Measurements from ENCODE around the gene COG7.
"Not testable (repeated sequence)": the region's sequence is repeated elsewhere in the genome, so short reads cannot be mapped to it uniquely, and the experiment has no call there.

COG7 gene

DNA sequence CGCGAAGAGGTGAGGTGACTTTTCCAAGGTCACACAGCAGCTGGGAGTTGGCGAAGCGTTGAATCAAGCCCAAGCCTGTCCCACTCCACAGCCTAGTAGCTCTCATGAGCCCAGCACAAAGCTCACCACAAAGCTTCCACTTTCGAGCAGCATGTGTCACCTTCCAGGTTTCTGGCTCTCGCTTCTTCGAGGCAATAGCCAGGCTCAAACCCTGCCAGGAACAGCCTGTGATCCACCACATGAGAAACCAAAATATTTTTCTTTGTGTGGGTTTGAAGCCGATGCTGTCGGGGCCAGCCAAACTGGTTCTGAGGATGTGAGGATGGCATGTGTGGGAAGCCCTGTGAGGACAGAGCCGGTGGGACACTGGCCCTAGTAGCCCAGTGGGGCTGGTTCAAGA is 68.1 kb downstream of the COG7 start:
- no peak for DNase-seq (ENCODE audit: low spot score)

DNA sequence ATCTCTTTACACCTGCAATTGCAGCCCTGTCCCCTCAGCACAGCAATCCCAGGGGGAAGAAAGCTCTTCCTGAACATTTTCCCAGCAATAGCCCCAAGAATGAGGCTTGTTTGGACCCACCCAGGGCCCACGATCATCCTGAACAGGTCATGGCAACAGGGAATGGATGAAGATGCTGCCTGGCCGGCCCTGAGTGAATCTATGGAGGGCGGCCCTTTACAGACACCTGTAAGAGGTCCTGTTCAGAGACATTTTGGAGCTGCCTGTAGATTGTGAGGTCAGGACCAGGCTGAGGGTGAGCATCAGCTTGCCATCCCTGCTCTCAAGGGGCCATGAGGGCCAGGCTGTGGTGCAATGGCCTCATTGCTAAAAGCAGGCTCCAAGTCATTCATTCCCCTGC is 69.1 kb downstream of the COG7 start:
- DNase-seq (ENCODE audit: low spot score), result no peak

DNA sequence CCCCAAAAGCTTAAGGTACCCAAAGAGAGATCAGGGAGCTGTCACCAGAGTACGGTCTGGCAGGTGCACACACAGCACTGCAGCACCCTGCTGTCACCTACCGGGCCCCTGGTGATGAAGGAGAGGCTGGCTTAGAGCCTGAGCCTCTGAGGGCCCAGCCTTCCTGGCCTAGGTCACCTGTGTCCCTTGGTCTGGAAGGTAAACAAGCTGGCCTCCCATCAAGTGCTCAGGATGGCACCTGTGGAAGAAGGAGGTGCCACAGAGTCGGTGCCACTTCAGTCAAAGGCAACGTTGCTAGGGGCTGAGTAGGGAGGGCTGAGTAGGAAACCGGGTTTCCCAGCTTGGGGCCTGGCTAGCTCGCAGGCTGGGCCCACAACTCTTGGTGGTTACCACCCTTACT is 70.7 kb downstream of the COG7 start:
- no peak for DNase-seq (ENCODE audit: low spot score)

DNA sequence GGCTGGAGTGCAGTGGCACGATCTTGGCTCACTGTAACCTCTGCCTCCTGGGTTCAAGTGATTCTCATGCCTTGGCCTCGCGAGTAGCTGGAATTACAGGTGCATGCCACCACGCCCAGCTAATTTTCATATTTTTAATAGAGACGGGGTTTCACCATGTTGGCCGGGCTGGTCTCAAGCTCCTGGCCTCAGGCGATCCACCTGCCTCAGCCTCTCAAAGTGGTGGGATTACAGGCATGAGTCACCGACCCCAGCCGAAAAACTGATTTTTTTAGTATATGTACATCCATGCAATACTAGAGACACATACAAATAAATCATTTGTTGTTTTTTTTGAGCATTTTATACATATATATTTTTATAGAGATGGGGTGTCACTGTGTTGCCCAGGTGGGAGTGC is 71.3 kb downstream of the COG7 start:
- not testable (repeated sequence) for DNase-seq (ENCODE audit: low spot score)

DNA sequence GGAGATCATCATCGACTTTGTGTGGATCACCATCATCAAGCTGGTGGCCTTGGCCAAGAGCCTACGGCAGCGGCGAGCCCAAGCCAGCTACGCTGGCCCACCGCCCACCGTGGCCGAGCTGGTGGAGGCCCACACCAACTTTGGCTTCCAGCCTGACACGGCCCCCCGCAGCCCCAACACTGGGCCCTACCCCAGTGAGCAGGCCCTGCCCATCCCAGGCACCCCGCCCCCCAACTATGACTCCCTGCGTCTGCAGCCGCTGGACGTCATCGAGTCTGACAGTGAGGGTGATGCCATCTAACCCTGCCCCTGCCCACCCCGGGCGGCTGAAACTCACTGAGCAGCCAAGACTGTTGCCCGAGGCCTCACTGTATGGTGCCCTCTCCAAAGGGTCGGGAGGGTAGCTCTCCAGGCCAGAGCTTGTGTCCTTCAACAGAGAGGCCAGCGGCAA is 72.5 kb downstream of the COG7 start:
- DNase-seq (ENCODE audit: low spot score), result no peak

DNA sequence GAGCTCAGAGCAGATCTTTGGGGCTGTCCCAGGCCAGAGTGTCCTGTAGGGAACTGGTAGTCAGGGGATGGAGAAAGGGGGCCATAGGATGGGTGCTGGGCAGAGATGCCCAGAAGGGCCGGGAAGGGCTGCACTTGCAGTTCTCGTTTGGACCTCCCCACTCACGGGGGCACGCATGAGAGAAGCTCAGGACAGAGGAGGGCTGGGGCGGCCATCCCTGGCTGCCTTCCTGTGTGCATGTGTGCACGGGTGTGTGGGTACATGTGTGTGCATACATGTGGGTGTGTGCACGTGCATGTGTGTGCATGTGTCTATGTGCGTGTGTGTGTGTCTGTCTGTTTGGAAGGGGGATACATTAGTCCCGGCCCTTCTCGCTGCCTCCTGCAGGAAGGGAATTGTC is 73.3 kb downstream of the COG7 start:
- no peak for DNase-seq (ENCODE audit: low spot score)

DNA sequence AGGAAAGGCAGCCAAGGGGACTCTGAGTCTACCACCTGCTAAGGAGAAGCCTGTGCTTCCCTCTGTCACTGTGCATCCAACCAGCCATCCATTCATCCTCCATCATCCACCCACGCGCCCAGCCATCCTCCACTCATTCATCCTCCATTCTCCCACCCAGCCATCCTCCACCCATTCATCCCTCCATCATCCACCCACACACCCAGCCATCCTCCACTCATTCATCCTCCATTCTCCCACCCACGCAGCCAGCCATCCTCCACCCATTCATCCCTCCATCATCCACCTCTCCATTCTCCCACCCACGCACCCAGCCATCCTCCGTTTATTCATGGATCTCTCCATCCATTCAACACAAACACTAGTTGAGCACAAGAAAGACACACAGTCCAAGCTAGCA is 74.1 kb downstream of the COG7 start:
- no peak for DNase-seq (ENCODE audit: low spot score)

DNA sequence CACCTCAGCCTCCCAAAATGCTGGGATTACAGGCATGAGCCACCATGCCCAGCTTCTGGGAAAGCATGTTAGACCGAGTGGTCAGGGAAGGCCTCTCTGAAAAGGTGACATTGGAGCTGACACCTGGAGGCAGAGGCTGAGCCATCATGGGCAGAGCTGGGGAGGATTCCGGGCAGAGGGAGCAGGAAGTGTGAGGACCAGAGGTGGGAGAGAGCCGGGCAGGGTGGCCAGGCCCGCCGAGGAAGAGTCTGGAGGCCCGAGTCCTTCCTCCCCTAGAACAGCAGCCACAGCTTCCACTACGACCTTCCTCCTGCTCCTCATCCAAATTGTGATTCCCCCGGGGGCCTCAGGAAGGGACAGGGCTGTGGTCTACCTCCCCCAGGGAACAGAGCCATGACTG is 74.7 kb downstream of the COG7 start:
- no peak for DNase-seq (ENCODE audit: low spot score)

DNA sequence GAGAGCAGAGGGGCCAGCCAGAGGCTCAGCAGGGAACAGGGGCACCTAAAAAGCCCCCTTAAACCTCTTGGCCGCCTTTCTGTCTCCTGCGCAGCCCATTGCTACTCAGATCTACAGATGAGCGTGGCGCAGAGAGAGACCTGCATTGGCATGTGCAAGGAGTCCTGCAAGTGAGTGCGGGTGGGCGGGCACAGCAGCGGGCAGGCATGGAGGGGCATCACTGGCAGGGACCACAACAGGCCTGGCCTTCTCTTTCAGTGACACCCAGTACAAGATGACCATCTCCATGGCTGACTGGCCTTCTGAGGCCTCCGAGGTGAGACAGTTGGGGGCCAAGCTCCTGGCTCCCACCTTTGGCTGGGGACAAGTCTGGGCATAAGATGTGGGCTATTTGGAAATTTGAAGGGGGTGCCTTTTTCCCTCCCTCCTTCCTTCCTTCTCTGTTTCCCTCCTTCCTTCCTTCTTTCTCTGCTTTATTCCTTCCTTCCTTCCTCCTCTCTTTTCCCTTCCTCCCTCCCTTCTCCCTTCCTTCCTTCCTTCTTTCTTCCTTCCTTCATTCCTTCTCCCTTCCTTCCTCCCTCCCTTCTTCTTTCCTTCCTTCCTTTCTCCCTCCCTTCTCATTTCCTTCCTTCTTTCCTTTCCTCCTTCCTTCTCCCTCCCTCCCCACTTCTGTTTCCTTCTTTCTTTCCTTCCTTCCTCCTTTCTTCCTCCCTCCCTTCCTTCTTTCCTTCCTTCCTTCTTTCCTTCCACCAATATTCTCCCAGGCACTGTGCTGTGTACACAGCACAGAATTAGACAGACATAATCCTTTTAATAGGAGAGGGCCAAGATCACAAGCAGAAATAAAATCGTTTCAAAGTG is 75.7 kb downstream of the COG7 start:
- no peak for DNase-seq (ENCODE audit: low spot score)

DNA sequence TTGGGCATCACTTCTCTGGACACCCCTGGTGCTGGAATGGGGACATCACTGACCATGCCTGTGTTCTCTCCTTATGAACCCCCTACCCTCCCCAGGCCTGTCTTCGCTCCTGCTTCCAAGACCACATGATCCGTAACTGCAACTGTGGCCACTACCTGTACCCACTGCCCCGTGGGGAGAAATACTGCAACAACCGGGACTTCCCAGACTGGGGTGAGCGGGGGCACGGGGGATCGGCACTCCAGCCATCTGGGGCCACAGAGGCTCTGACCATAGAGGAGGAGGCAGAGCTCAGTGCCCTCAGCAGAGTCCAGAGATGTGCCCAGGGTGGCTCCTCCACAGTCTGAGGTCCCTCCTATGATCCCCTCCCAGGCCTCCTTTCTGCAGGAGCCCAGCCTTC is 77.3 kb downstream of the COG7 start:
- DNase-seq (ENCODE audit: low spot score), result no peak

DNA sequence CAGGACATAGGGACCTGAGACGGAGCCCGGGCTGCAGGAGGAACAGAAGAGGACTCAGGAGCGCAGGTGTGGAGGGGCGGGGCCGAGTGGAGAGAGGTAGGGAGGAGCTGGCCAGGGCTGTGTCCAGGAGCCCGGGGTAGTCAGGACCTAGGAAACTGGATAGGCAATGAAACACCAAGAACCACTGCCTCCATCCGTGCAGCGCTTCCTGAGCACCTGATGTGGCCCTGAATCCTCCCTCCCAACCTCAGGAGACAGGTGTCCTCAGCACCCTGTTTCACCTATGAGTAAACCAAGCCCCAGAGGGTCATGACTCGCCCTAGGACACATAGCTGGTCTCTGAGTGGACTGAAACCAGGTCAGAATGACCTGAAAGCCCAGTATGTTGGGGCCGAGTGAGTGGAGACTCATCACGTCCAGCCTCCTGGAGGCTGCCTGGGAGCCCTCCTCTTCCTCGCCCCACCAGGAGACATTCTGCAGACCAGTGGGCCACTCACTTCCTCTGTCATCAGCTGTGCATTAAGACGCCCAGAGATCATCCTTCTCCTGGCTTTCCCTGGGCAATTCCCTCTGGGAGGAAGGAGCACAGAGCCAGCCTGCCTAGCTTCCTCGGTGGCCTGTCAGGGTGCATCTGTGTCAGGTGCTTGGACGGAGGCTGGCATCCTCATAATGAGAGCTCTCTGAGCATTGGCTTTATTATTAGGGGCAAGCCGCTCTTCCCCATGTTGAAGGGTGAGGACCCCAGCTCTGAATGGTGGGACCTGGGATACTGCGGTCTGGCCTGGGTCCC is 78.1 kb downstream of the COG7 start:
- no peak for DNase-seq (ENCODE audit: low spot score)

DNA sequence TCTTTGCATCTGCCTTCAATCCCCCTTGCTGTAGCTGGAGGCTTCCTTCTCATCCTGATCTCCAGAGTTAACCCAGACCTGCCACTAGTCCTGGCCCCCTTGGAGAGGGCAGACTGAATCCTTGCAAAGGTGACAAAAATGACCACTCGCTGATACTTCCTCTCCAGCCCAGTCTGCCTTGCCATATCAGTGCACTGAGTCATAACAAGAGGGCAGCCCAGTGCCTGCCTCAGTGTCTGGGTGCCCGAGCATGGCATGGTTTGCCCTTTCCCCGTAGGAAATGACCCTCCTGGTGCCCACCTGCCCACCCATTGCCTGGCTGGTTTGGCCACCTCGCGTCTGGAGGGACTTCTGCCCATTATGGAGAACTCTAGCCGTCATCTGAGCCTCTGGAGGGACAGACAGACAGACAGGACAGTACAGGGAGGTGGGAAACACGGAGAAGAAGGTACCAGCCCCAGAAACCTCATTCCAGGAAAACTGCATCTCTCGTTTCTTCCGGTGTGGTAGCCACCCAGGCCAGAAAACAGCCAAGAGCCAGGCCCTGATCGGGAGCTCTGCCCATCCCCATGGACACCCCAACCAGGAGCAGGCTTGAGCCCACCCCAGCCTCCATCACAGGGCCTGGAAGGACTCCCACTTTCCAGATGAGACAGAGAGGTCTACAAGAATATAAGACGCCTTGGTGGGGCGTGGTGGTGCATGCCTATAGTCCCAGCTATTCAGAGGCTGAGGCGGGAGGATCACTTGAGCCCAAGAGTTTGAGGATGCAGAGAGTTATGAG is 79.4 kb downstream of the COG7 start:
- DNase-seq (ENCODE audit: low spot score), result no peak

DNA sequence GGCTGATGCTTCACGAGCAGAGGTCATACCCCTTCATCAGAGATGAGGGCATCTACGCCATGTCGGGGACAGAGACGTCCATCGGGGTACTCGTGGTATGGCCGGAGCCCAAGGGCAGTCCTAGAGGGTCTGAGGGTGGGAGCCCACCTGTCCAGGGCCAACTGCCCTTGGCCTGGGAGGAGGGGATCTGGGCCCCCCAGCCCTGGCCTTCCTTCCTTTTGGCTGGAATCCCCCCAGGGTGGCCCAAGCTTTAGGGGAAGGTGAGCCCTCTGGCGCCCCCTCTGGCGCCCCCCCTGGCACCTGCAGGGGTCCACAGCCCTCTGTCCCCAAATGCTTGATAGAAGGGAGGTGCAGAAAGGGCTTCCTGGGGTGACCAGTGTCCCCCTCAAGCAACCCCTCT is 81.6 kb downstream of the COG7 start:
- no peak for DNase-seq (ENCODE audit: low spot score)

DNA sequence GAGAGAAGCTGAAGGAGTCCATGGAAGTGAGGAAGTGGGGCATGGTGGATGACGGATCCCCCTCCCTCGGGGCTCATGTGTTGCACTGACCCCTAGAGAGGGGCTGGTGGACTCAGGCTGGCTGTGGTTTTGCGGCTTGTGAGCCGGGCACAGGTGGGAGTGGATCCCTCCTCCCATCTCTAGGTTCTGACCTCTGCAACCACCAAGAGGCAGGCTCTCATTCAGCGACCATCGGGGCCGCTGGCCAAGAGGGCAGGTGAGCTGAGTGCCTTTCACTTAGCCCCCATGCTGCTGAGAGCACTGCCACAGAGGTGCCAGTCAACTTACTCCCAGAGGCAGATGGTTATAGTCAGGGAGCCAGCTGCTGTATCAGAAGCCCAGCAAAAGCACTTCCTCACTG is 83.6 kb downstream of the COG7 start:
- DNase-seq (ENCODE audit: low spot score), result no peak

DNA sequence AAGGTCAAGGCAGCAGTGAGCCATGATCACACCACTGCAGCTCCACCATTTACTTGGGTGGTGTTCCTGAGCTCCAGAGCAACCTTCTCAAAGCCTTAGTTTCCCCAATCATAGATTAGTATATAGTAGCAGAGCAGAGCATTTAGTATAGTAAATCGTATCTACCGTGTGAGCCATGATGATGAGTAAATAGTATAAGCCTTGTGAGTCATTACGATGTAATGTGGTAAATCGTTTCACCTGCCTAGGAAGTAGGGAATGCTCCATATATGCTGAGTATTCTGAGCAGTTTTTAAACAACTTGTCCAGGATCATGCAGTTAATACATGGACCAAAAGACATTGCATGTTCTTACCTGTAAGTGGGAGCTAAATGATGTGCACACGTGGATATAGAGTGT is 84.5 kb downstream of the COG7 start:
- DNase-seq (ENCODE audit: low spot score), result no peak

DNA sequence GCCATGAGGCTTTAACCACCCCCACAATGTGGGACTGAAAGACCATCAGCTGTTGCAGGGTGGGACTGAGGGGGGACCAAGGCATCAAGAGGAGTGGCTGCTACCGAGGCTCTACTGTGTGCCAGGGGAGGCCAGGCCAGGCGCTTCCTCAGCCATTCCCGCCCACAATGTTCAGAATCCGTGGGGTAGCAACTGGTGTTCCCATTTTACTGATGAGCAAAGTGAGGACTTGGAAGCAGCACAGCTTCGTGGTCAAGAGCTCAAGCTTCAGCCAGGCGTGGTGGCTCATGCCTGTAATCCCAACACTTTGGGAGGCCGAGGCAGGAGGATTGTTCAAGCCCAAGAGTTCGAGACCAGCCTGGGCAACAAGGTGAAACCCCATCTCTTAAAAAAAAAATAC is 85.0 kb downstream of the COG7 start:
- DNase-seq (ENCODE audit: low spot score), result no peak

DNA sequence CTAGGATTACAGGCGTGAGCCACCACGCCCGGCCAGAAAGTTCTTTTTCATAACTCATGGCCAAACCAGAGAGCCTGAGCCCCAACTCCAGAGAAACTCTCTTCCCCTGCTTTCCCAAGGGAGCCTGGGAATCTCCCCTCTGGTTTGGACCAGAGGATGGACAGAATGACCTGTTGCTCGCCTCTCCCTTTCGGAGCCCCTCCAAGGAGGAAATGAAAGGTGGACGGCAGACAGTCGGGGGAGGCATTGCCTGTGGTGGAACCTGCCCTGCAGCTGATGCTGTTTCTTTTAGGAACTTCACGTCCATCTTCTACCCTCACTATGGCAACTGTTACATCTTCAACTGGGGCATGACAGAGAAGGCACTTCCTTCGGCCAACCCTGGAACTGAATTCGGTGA is 85.4 kb downstream of the COG7 start:
- DNase-seq (ENCODE audit: low spot score), result no peak

DNA sequence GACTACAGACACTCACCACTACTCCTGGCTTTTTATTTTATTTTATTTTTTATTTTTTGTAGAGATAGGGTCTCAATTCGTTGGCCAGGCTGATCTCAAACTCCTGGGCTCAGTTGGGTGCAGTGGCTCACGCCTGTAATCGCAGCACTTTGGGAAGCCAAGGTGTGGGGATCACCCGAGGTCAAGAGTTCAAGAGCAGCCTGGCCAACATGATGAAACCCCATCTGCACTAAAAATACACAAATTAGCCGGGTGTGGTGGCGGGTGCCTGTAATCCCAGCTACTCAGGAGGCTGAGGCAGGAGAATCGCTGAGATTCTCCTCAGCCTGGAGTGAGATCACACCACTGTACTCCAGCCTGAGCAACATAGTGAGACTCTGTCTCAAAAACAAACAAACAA is 86.6 kb downstream of the COG7 start:
- DNase-seq (ENCODE audit: low spot score), result not testable (repeated sequence)

DNA sequence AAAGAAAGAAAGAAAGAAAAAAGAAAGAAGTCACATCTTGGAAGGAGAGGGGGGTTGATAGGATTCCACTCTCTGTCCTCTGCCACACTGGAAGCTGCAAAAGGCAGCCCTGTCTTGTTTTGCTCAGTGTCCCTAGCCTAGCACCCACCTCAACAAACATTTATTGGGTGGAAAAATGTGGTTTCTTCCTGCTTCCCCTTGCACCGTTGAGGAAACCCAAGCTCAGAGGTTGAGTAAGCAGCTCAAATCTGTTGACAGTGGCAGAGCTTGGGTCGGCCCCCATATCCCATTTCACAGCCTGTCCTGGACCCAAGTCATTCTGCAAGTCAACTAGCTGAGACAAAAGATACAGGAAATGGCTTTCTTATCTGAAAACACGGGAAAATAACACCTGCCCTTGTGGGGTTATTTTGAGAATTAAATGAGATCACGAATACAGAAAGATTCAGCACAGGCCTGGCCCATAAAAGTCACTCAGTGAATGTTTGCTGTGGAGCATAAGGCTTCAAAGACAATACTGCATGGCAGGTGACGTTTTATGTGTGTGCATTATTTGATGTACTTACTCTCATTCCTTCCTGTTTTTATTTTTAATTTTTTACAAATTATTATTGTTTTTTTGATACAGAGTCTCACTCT is 87.3 kb downstream of the COG7 start:
- no peak for DNase-seq (ENCODE audit: low spot score)

DNA sequence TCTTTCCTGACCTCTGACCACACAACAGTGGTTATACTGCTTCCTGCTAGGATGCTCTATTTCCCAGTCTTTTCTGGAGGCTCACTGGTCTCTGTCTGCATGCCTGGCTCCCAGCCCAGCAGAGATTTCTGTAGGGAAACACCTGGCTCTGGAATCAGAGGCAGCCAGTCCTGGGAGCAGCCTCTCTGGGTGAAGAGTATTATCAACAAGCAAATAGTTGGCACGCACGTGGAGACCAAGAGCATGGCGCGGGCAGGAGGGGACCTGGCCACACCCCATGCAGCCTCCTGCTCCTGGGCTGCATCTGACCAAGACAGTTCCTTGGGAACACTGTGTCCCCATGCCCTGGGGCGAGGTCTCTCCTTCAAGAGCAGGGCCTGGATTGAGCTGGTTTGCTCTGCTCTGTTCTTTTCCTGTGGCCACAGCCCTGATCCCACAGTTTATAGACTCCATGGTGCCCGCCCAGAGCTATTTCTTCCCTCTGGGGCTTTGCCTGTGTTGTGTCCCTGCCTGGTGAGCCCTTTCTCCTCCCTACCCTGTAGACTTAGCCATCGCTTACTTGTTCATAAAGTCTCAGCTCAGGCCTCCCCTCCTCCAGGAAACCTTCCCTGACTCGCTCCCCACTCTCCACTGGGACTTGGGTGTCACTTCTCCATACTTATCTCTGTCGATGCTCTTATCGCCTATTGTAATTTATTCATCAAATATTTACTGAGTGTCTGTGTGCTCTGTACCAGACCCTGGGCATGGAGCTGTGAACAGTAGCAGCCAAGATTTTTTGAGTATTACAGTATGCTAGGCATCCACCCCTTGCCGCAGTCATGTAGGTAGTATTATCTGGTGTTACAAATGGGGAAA is 90.3 kb downstream of the COG7 start:
- no peak for DNase-seq (ENCODE audit: low spot score)

DNA sequence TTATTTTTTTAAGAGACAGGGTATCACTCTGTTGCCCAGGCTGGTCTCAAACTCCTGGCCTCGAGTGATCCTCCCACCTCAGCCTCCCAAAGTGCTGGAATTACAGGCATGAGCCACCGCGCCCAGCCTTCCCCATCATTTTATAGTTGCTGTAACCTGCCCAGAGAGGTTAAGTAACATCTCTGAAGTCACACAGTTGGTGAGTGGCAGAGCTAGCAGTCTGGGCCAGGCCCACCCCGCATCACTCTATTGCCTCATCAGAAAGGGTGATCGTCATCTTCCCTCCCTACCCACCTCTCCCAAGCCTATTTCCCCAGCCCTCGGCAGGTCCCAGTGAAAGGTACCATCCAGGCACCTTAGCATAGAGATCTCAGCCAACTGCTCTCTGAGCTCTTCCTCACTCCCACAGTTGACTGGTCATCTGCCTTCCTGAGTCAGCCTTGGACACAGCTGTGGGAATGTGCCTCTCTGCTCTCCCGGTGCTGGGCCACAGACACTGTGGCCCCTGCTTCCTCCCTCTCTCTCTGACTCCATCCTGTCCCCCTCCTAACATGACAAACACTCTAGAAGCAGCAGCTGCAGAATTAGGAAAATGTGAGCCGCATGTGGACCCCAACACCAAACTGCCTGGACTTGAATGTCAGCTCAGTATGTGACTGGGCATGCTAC is 93.8 kb downstream of the COG7 start:
- no peak for DNase-seq (ENCODE audit: low spot score)

Measured in AG08395 (cell line).